ENCODE data around the gene IRX6. TPM values are rescaled to one million over a fixed set of nuclear protein-coding genes. Genes with fewer than 3 reads are reported as not detected.

Gene IRX6
- total and polyA plus RNA-seq, 2 donors (not counting 3 experiments of a cell fraction or from before 2014, with no cell fraction given), result not detected

GRCh38 chr16:55349867-55350266, 25.9 kb downstream of the IRX6 start:
- Histone ChIP-seq H3K79me2 (ENCODE audit: control insufficient read depth, insufficient read depth, low read length) (no peaks in the 10 kb centered on the region), H3K9me3 (replicated peaks; ENCODE audit: control insufficient read depth, insufficient read depth, low read length) (no peaks in the 10 kb centered on the region), H3K36me3 (ENCODE audit: control insufficient read depth in 2 of 2, extremely low read depth in 1 of 2, insufficient read depth in 2 of 2, low read length in 2 of 2) (no peaks in the 10 kb centered on the region), H3K27me3 (ENCODE audit: control insufficient read depth in 2 of 2, insufficient read depth in 2 of 2, low read length in 2 of 2) (no peaks in the 10 kb centered on the region), H4K20me1 (replicated peaks; ENCODE audit: control insufficient read depth, extremely low read depth, insufficient read depth, low read length) (no peaks in the 10 kb centered on the region), H3K27ac (ENCODE audit: insufficient read depth, low read depth, low read length) (no peak overlapping the region), H3K4me1 (ENCODE audit: control insufficient read depth, extremely low read depth, insufficient read depth, low read length) (no peaks in the 10 kb centered on the region), H3K4me2 (ENCODE audit: insufficient read depth, low read length) (no peak overlapping the region), H2AFZ (ENCODE audit: low read depth, low read length) (no peak overlapping the region), H3K4me3 (replicated peaks in 1 of 3; ENCODE audit: insufficient read depth in 1 of 3, low read depth in 1 of 3, low read length in 3 of 3) (no peak overlapping the region), H3K9ac (replicated peaks; ENCODE audit: extremely low read depth, insufficient read depth, low read length) (no peak overlapping the region), H3K9me1 (replicated peaks; ENCODE audit: control insufficient read depth, extremely low read depth, insufficient read depth, low read length) (no peaks in the 10 kb centered on the region)
- intact Hi-C loops (cut with micrococcal nuclease) (no loop called here), dilution Hi-C loops (cut with MboI; ENCODE audit: extremely low pct_ligation_motif_present, low sequenced_read_pairs) (no loop called here)
- BruUV-seq (replicated peaks), result no TSS peak
- TF ChIP-seq POLR2A (IDR thresholded peaks at IDR 0.05; ENCODE audit: low read depth, low read length), result no peak
- TF ChIP-seq GATA2 (IDR thresholded peaks at IDR 0.05; ENCODE audit: insufficient read depth, insufficient read length, low read depth, low read length), result no peak
- TF ChIP-seq JUN (IDR thresholded peaks at IDR 0.05; ENCODE audit: borderline replicate concordance, insufficient read depth, insufficient read length, low read depth), result no peak
- TF ChIP-seq MAX (IDR thresholded peaks at IDR 0.05; ENCODE audit: insufficient read depth, insufficient read length), result no peak
- DNase-seq (ENCODE audit: low read depth, low spot score) (no peak), FAIRE-seq (no peak)
- ChIA-PET CTCF (no interaction called here), POLR2A (no interaction called here)

DNA sequence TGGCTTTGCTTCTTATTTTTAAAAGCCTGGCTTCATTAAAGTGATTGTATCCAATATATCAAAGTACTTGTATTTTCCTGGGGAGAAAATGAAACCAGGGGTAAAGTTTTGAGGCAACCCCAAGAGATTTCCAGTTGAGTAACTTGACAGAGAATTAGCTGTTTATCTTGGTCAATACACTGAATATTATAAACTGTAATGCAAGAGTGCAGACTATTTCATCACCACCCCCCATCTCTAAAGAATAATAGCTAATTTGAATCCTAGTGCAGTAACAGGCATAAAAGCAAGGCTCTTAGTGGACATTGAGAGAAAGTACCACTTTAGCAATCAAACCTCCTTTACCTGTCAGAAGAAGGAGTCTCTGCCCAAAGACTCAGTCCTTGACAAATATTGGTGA, 27.0 kb downstream of the IRX6 start:
- Histone ChIP-seq H3K79me2 (ENCODE audit: control insufficient read depth, insufficient read depth, low read length) (no peaks in the 10 kb centered on the region), H3K4me2 (ENCODE audit: insufficient read depth, low read length) (no peak overlapping the region), H4K20me1 (replicated peaks; ENCODE audit: control insufficient read depth, extremely low read depth, insufficient read depth, low read length) (no peaks in the 10 kb centered on the region), H3K36me3 (ENCODE audit: control insufficient read depth in 2 of 2, extremely low read depth in 1 of 2, insufficient read depth in 2 of 2, low read length in 2 of 2) (no peaks in the 10 kb centered on the region), H3K27ac (ENCODE audit: insufficient read depth, low read depth, low read length) (no peak overlapping the region), H3K27me3 (ENCODE audit: control insufficient read depth in 2 of 2, insufficient read depth in 2 of 2, low read length in 2 of 2) (no peaks in the 10 kb centered on the region), H3K9me1 (replicated peaks; ENCODE audit: control insufficient read depth, extremely low read depth, insufficient read depth, low read length) (no peaks in the 10 kb centered on the region), H3K4me3 (replicated peaks in 1 of 3; ENCODE audit: insufficient read depth in 1 of 3, low read depth in 1 of 3, low read length in 3 of 3) (no peak overlapping the region), H3K9ac (replicated peaks; ENCODE audit: extremely low read depth, insufficient read depth, low read length) (no peak overlapping the region), H3K9me3 (replicated peaks; ENCODE audit: control insufficient read depth, insufficient read depth, low read length) (no peaks in the 10 kb centered on the region), H2AFZ (ENCODE audit: low read depth, low read length) (no peak overlapping the region), H3K4me1 (ENCODE audit: control insufficient read depth, extremely low read depth, insufficient read depth, low read length) (no peaks in the 10 kb centered on the region)
- POLR2A ChIA-PET, result no interaction called here
- no peak for DNase-seq (ENCODE audit: low read depth, low spot score)
- intact Hi-C loops (cut with micrococcal nuclease), result no loop called here
- dilution Hi-C loops (cut with MboI; ENCODE audit: extremely low pct_ligation_motif_present, low sequenced_read_pairs), result no loop called here
- FAIRE-seq, result no peak
- TF ChIP-seq GATA2 (IDR thresholded peaks at IDR 0.05; ENCODE audit: insufficient read depth, insufficient read length, low read depth, low read length) (no peak), FOS (IDR thresholded peaks at IDR 0.05; ENCODE audit: borderline replicate concordance, insufficient read depth, low read length) (no peak), MAX (IDR thresholded peaks at IDR 0.05; ENCODE audit: insufficient read depth, insufficient read length) (no peak), MYC (IDR thresholded peaks at IDR 0.05; ENCODE audit: low read depth, low read length) (no peak), JUN (IDR thresholded peaks at IDR 0.05; ENCODE audit: borderline replicate concordance, insufficient read depth, insufficient read length, low read depth) (no peak)
- CTCF ChIA-PET, result interaction anchor here (1.6 kb wide), 1 partner anchor 114 kb away, joined by 4 read pairs; no protein-coding TSS in a partner anchor
- BruUV-seq (replicated peaks), result no TSS peak

All from endothelial cell of umbilical vein (primary cell).